ENCODE measurements around the gene KATNB1.

The KATNB1 gene

GRCh38 chr16:57735755-57736418 lies at the start of gene KATNB1:
KATNB1 (plus strand) TSS chr16:57735770; CDS start chr16:57737244, 1,474 bp downstream.
- H3K4me3 ChIP-seq (ENCODE audit: low read depth, low read length): peak within 1 kb of the TSS; percentile 83
- TF ChIP-seq CTCF (IDR thresholded peaks at IDR 0.05; ENCODE audit: low read depth, low read length, missing control alignments): no peak
- no peak for DNase-seq (ENCODE audit: low read depth)

GRCh38 chr16:57686577-57686976 lies 49.0 kb upstream of the KATNB1 start:
- no peak overlapping the region for H3K4me3 ChIP-seq (ENCODE audit: low read depth, low read length)
- no peak for TF ChIP-seq CTCF (IDR thresholded peaks at IDR 0.05; ENCODE audit: low read depth, low read length, missing control alignments)
- DNase-seq (ENCODE audit: low read depth): no peak

- DNase-seq (ENCODE audit: low read depth): no peak
- no peak for TF ChIP-seq CTCF (IDR thresholded peaks at IDR 0.05; ENCODE audit: low read depth, low read length, missing control alignments)
Measured at GRCh38 chr16:57687363-57687929, 48.1 kb upstream of the KATNB1 start.

GRCh38 chr16:57688487-57688986 lies 47.0 kb upstream of the KATNB1 start:
- no peak overlapping the region for H3K4me3 ChIP-seq (ENCODE audit: low read depth, low read length)
- DNase-seq (ENCODE audit: low read depth): no peak
- TF ChIP-seq CTCF (IDR thresholded peaks at IDR 0.05; ENCODE audit: low read depth, low read length, missing control alignments): no peak

More at GRCh38 chr16:57687363-57687929, 48.1 kb upstream of the KATNB1 start:
- H3K4me3 ChIP-seq (ENCODE audit: low read depth, low read length): no peak overlapping the region

- no peak for TF ChIP-seq CTCF (IDR thresholded peaks at IDR 0.05; ENCODE audit: low read depth, low read length, missing control alignments)
- no peak for DNase-seq (ENCODE audit: low read depth)
- H3K4me3 ChIP-seq (ENCODE audit: low read depth, low read length): no peak overlapping the region
Measured at GRCh38 chr16:57688987-57689761, 46.4 kb upstream of the KATNB1 start.

GRCh38 chr16:57689762-57690558 lies 45.6 kb upstream of the KATNB1 start:
- DNase-seq (ENCODE audit: low read depth): peak; percentile 40
- H3K4me3 ChIP-seq (ENCODE audit: low read depth, low read length): no peak overlapping the region
- TF ChIP-seq CTCF (IDR thresholded peaks at IDR 0.05; ENCODE audit: low read depth, low read length, missing control alignments): no peak

Measured in GM12864 (cell line).